HG03460 (cell line): ENCODE results near the gene TMEM52.

ENCODE experiments used
- ATAC-seq: cut with Tn5 transposase; IDR thresholded peaks from one replicate; pipeline ENCODE4 v1.9.1; 2021; ENCODE audit not compliant: unreplicated experiment

TMEM52 gene

GRCh38 chr1:1874901-1875300 is 44.2 kb downstream of the TMEM52 start:
- no peak for ATAC-seq

DNA sequence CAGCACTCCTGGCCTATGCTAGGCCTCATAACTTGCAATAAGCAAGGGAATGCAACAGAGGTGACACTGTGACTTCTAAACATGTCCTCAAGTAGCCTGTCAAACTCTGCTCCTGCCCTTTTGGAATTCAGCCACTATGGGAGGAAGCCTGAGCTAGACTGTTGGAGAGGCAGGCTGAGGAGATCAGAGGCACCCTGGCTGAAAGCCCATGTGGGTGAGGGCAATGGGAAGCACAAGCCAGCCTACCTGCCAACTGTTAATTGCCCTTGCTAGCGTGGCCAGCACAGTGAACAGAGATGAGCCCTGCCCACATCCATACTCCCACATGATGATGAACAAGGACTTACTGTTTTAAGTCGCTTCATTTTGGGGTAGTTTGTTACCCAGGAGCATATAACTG is 45.9 kb downstream of the TMEM52 start:
- no peak for ATAC-seq

DNA sequence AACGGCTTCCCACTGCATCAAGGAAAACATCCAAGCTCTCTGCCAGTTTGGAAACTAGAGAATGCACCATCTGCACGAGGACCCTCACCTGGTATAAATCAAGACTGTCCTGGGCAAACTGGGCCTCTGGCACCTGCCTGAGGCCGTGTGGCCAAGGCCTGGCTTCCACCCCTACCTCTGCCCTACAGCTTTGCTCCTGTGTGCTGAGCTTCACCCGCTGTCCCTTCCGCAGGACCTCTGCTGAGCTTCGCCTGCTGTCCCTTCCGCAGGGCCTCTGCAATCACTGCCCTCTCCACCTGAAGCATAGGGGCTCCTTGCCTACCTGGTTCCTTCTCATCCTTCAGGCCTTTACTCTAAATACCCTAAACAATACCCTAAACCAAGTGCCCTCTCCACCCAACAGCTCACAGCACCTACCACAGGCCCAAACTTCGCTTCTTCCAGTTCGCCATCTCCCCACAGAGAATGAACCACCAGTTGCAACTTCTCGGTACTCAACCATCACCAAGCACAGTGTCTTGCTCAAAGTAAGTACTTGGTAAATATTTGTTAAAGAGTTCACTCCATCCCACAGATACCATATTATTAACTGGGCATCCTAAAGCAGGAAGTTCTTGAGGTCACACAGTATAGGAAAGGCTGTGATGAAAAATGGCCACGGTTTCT is 46.6 kb downstream of the TMEM52 start:
- ATAC-seq: no peak

GRCh38 chr1:1869469-1869868 is 49.6 kb downstream of the TMEM52 start:
- no peak for ATAC-seq
